Gastrocnemius medialis (tissue), 4 donors: ENCODE results near the gene GOLGA8B. TPM values are rescaled to one million over a fixed set of nuclear protein-coding genes. Genes with fewer than 3 reads are reported as not detected.
A peak's percentile ranks its signal among the peaks of the same experiment; 100 is the strongest.

Source experiments
- ATAC-seq, 2 donors: fragments of 150-250 bp; one replicate each; pipeline ENCODE4 v1.9.1; 2016
- DNase-seq, 2 donors: peaks; one replicate each; pipeline ENCODE4 v3.0.0-alpha.2; 2019
- H3K27ac ChIP-seq, 4 donors: fragments of 200-600 bp; sonication (generic); 1 replicate in 1 of 4; 2 replicates in 3 of 4; pipeline ENCODE4 v1.5.1; 2016 to 2018; ENCODE audit warnings: mild to moderate bottlenecking in 2 of 4, moderate library complexity in 1 of 4
- H3K27me3 ChIP-seq, 3 donors: fragments of 200-600 bp; sonication (generic) in 2 of 3; 1 replicate in 1 of 3; 2 replicates in 2 of 3; pipeline versions ENCODE4 v1.5.1 to v1.6.0; 2016 to 2019; ENCODE audit warnings: mild to moderate bottlenecking in 1 of 3, moderate library complexity in 1 of 3
- H3K36me3 ChIP-seq, 2 donors: fragments of 200-600 bp; sonication (generic) in 1 of 2; one replicate each; pipeline ENCODE4 v1.5.1; 2017 to 2018
- H3K4me1 ChIP-seq, 2 donors: fragments of 200-600 bp; sonication (generic) in 1 of 2; one replicate each; pipeline ENCODE4 v1.5.1; 2016 to 2017; ENCODE audit warnings: mild to moderate bottlenecking in 2 of 2
- H3K4me3 ChIP-seq, 4 donors: fragments of 200-600 bp; sonication (generic) in 3 of 4; 1 replicate in 1 of 4; 2 replicates in 3 of 4; pipeline ENCODE4 v1.5.1; 2016 to 2019; ENCODE audit warnings: mild to moderate bottlenecking in 2 of 4
- H3K9me3 ChIP-seq, 3 donors: fragments of 200-600 bp; sonication (generic) in 2 of 3; 1 replicate in 1 of 3; 2 replicates in 2 of 3; pipeline ENCODE4 v1.5.1; 2016 to 2019
- POLR2A ChIP-seq, 2 donors: fragments of 450-650 bp; IDR thresholded peaks; one replicate each; pipeline ENCODE4 v1.6.1; 2017; ENCODE audit warnings: antibody characterized with exemption in 2 of 2, mild to moderate bottlenecking in 2 of 2, moderate library complexity in 2 of 2
- in situ Hi-C, 4 donors: fragments of 200-750 bp; cut with MboI; loops; one replicate each; pipeline versions ENCODE4 v1.15.0 to v1.8.0; 2017; ENCODE audit warnings: low sequenced_read_pairs in 4 of 4
- intact Hi-C: fragments of 100-400 bp; cut with DNase I; formaldehyde crosslinking; loops from one replicate; pipeline ENCODE4 v1.15.1; 2023; ENCODE audit warnings: low total_unique reads
- total RNA-seq, 4 donors: library from RNA; depleted of rRNA; stranded (reverse); fragments of >200 nt; gene quantifications; one replicate each; pipeline versions ENCODE4 v1.1.0 to v1.2.3, GENCODE V29; 2016
- TF ChIP-seq, protein P1 (sequence below), 5 experiments: fragments of 450-650 bp in 3 of 5; fragments of 200-600 bp in 2 of 5; sonication (generic) in 2 of 5; IDR thresholded peaks in 4 of 5; conservative IDR thresholded peaks in 1 of 5; 1 replicate in 4 of 5; 2 replicates in 1 of 5; pipeline ENCODE4 v1.5.1; 2016 to 2019; ENCODE audit warnings: antibody characterized with exemption in 5 of 5, mild to moderate bottlenecking in 3 of 5, moderate library complexity in 3 of 5

Gene GOLGA8B
- total RNA-seq, 4 donors from 2014 or later, result 2.5 to 55.5 (median 22.9) TPM

DNA sequence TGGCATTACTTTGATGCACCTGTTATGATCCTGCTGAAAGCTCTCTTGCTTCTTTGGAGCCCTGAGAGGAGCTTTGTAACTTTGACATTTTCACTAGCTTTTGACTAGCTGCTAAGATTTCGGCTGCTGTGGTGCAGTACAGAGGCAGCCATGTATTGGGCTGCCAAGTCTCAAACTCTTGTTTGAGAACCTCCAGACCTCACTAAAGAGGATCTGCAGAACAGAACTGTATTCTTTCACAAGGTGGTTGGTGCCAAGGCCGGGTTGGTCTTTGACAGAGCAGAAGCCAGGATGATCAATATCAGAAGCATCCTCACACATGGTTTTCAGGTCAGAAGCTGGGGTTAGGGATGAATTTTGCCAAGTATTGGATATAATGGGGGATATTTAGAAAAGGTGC, 34.6 kb upstream of the GOLGA8B start:
- Histone ChIP-seq H3K4me1 (peaks cover 0 to 16% of the 10 kb centered on the region in 2 donors), H3K27ac (no peak overlapping the region), H3K4me3 (no peak overlapping the region), H3K36me3 (no peaks in the 10 kb centered on the region), H3K9me3 (no peaks in the 10 kb centered on the region), H3K27me3 (peaks cover 0 to 5% (median 0%) of the 10 kb centered on the region in 3 donors)
- in situ Hi-C loops, result loop anchor here in 2 of 4 donors (10.0 to 25.0 kb wide), 2 partner anchors 294 to 307 kb away; no protein-coding TSS in a partner anchor
- TF ChIP-seq POLR2A (IDR thresholded peaks at IDR 0.05), result no peak
- TF ChIP-seq, protein P1, sequence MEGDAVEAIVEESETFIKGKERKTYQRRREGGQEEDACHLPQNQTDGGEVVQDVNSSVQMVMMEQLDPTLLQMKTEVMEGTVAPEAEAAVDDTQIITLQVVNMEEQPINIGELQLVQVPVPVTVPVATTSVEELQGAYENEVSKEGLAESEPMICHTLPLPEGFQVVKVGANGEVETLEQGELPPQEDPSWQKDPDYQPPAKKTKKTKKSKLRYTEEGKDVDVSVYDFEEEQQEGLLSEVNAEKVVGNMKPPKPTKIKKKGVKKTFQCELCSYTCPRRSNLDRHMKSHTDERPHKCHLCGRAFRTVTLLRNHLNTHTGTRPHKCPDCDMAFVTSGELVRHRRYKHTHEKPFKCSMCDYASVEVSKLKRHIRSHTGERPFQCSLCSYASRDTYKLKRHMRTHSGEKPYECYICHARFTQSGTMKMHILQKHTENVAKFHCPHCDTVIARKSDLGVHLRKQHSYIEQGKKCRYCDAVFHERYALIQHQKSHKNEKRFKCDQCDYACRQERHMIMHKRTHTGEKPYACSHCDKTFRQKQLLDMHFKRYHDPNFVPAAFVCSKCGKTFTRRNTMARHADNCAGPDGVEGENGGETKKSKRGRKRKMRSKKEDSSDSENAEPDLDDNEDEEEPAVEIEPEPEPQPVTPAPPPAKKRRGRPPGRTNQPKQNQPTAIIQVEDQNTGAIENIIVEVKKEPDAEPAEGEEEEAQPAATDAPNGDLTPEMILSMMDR (IDR thresholded peaks at IDR 0.05 in 4 of 5, conservative IDR thresholded peaks at IDR 0.05 in 1 of 5), result no peak
- intact Hi-C loops, result no loop called here
- ATAC-seq (no peak), DNase-seq (no peak)

DNA sequence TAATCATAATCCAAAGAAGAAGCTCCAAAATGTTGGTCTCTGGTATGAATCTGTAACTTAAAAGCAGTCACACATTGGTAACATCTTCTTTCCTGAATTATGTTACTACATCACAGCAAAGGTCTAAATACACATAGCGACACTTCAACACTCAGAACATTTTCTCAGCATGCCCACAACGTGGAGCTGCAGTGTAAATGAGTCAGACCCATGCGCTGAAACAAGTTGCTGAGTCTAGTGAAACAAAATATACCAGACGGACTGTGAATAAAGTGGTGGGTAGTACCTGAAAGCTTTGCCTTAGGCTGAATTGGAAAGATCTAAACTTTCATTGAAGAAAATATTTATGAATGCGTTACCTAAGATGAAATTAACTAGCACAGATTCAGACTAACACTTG, 33.2 kb upstream of the GOLGA8B start:
- Histone ChIP-seq H3K27ac (no peak overlapping the region), H3K9me3 (no peaks in the 10 kb centered on the region), H3K4me1 (peaks cover 0 to 12% of the 10 kb centered on the region in 2 donors), H3K36me3 (no peaks in the 10 kb centered on the region), H3K4me3 (no peak overlapping the region), H3K27me3 (peaks cover 0 to 3% (median 0%) of the 10 kb centered on the region in 3 donors)
- no peak for TF ChIP-seq POLR2A (IDR thresholded peaks at IDR 0.05)
- TF ChIP-seq, protein P1 (IDR thresholded peaks at IDR 0.05 in 4 of 5, conservative IDR thresholded peaks at IDR 0.05 in 1 of 5), result no peak
- intact Hi-C loops (no loop called here), in situ Hi-C loops (loop anchor here in 2 of 4 donors (10.0 to 25.0 kb wide), 2 partner anchors 296 to 308 kb away; no protein-coding TSS in a partner anchor)
- ATAC-seq, result peak; percentile 68 to 96
- no peak for DNase-seq

DNA sequence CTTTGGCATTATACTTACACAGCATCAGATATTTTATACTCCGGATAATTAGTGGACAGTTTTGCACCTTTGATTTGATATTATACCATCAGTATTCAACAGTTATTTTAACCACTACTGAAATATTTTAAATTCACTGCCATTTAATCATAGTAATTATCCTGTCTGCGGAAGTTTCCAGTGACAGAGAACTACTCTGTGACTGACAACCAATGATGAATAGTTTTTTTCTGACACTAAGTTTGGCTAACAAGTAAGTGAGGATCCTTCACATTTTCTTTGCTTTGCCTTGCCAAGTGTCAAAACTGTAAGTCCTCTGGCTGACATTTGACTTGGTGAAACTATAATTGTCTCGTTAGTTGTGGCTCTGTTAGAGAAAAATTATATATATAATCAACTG, 30.5 kb upstream of the GOLGA8B start:
- no peaks in the 10 kb centered on the region for H3K27me3 ChIP-seq
- no peaks in the 10 kb centered on the region for H3K9me3 ChIP-seq
- H3K4me1 ChIP-seq, result no peaks in the 10 kb centered on the region
- TF ChIP-seq POLR2A (IDR thresholded peaks at IDR 0.05), result no peak
- TF ChIP-seq, protein P1 (IDR thresholded peaks at IDR 0.05 in 4 of 5, conservative IDR thresholded peaks at IDR 0.05 in 1 of 5), result no peak
- in situ Hi-C loops, result loop anchor here in 2 of 4 donors (10.0 to 25.0 kb wide), 2 partner anchors 298 to 311 kb away; no protein-coding TSS in a partner anchor
- H3K36me3 ChIP-seq, result no peaks in the 10 kb centered on the region
- DNase-seq (no peak), ATAC-seq (no peak)
- H3K4me3 ChIP-seq, result no peak overlapping the region
- intact Hi-C loops, result no loop called here
- H3K27ac ChIP-seq, result no peak overlapping the region

DNA sequence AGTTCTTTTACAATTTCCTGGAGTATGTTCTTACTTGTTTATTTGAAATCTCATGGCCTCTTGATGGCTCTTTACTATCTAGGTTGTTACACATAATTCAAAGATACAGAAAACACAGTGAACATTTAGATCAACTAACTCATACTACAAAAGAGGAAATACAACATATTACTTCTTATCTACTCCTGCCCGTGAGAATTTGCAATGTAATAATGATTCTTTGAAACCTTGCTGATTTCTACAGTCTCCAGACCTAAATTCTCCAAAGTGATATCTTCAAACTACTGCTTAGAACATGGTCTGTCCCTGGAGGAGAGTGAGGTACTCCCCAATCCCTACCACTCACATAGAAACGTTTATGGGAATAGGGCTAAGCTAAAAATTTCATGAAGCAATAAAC, 29.9 kb upstream of the GOLGA8B start:
- H3K9me3 ChIP-seq, result no peaks in the 10 kb centered on the region
- TF ChIP-seq POLR2A (IDR thresholded peaks at IDR 0.05), result no peak
- TF ChIP-seq, protein P1 (IDR thresholded peaks at IDR 0.05 in 4 of 5, conservative IDR thresholded peaks at IDR 0.05 in 1 of 5), result no peak

More for the DNA sequence above, 29.9 kb upstream of the GOLGA8B start:
- ATAC-seq (no peak), DNase-seq (no peak)
- Histone ChIP-seq H3K4me1 (no peaks in the 10 kb centered on the region), H3K4me3 (no peak overlapping the region), H3K27me3 (no peaks in the 10 kb centered on the region), H3K36me3 (no peaks in the 10 kb centered on the region), H3K27ac (no peak overlapping the region)
- in situ Hi-C loops (loop anchor here in 2 of 4 donors (10.0 to 25.0 kb wide), 2 partner anchors 299 to 312 kb away; no protein-coding TSS in a partner anchor), intact Hi-C loops (no loop called here)
